A673 (cell line): ENCODE measurements around the gene ABI3.

ENCODE experiments used
- EZH2 ChIP-seq: fragments of 200-600 bp; sonication (generic); IDR thresholded peaks from 2 replicates; pipeline ENCODE4 v1.6.1; 2017; ENCODE audit warnings: borderline replicate concordance, low read depth, mild to moderate bottlenecking, mixed read lengths, antibody characterized with exemption, low read length; ENCODE audit not compliant: poor library complexity, severe bottlenecking
- TF ChIP-seq, protein P1 (sequence below): fragments of 300-800, 200-600 bp; sonication (generic); conservative IDR thresholded peaks from 2 replicates; pipeline ENCODE4 v1.5.1; 2017; ENCODE audit warnings: low read depth, mild to moderate bottlenecking, antibody characterized with exemption, low read length, moderate library complexity, mixed read lengths

DNA sequence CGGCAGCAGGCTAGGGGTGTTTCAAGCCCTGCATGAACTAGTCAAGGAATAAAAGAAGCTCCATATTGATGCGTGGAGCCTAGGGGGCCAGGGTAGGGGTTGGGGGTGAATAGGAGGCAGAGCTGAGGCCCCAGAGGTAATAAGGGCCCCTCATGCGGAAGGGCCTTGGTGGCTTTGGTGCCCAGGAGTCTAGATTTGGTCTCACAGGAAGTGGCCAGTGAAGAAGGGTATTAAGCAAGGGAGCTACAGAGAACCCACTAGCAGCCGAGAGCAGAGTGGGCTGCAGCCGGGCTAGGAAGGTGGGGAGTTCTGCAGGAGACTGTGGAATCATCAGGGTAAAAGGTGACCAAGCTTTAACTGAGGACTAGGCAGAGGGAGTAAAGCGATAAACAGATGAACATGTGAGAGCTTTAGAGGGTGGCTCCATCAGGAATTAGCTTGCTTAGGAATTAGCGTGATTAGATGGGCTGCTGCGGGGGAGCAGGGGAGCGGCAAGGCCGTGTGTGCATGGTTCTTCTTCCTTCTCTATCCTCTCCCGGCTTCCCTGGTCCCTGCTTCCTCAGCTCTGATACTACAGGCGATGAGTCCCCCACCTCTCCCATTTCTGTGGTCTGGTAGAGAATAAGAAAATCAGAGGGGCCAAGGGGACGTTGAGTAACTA, 10.0 kb upstream of the ABI3 start:
- TF ChIP-seq, protein P1, sequence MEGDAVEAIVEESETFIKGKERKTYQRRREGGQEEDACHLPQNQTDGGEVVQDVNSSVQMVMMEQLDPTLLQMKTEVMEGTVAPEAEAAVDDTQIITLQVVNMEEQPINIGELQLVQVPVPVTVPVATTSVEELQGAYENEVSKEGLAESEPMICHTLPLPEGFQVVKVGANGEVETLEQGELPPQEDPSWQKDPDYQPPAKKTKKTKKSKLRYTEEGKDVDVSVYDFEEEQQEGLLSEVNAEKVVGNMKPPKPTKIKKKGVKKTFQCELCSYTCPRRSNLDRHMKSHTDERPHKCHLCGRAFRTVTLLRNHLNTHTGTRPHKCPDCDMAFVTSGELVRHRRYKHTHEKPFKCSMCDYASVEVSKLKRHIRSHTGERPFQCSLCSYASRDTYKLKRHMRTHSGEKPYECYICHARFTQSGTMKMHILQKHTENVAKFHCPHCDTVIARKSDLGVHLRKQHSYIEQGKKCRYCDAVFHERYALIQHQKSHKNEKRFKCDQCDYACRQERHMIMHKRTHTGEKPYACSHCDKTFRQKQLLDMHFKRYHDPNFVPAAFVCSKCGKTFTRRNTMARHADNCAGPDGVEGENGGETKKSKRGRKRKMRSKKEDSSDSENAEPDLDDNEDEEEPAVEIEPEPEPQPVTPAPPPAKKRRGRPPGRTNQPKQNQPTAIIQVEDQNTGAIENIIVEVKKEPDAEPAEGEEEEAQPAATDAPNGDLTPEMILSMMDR, result no peak
- no peak for TF ChIP-seq EZH2
